ENCODE data around the gene TRPC4AP.
A peak's percentile ranks its signal among the peaks of the same experiment; 100 is the strongest.
"Not testable (repeated sequence)": the region's sequence is repeated elsewhere in the genome, so short reads cannot be mapped to it uniquely, and the experiment has no call there.

The TRPC4AP gene, protein sequence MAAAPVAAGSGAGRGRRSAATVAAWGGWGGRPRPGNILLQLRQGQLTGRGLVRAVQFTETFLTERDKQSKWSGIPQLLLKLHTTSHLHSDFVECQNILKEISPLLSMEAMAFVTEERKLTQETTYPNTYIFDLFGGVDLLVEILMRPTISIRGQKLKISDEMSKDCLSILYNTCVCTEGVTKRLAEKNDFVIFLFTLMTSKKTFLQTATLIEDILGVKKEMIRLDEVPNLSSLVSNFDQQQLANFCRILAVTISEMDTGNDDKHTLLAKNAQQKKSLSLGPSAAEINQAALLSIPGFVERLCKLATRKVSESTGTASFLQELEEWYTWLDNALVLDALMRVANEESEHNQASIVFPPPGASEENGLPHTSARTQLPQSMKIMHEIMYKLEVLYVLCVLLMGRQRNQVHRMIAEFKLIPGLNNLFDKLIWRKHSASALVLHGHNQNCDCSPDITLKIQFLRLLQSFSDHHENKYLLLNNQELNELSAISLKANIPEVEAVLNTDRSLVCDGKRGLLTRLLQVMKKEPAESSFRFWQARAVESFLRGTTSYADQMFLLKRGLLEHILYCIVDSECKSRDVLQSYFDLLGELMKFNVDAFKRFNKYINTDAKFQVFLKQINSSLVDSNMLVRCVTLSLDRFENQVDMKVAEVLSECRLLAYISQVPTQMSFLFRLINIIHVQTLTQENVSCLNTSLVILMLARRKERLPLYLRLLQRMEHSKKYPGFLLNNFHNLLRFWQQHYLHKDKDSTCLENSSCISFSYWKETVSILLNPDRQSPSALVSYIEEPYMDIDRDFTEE

DNA sequence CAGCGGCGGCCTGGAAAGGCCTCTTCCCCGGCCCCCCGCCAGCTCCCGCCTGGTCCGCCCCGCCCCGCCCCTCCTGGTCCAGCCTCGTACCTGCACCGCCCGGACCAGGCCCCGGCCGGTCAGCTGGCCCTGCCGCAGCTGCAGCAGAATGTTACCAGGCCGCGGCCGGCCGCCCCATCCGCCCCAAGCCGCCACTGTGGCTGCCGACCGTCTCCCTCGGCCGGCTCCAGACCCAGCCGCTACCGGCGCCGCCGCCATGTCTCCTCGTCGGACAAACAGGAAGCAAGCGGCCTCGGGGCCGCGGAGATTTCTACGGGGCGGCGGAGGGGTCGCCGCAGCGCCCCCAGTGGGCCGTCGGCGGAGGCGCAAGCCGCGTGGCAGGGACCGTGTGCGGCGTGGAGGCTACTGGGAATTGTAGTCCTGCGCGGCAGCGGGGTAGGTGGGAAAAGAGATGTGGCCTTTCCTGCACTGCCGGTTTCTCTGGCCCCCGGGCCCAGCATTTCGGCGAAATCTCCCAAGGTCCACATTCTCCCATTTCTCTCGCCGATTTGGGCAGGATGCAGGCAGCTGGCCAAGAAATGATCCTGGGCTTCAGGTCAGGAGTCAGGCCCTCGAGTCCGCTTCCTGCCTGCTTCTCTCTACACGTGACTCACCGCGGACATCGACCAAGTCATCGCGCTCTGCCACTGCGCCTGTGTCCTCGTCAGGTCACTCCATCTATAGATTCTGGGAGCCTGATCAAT is at the start of gene TRPC4AP:
Gene TRPC4AP, minus strand, starts transcription at position 284 of the 743 bp plus-strand sequence. Its CDS starts 26 bp downstream, at position 258.
- DNase-seq = peak; percentile 94

DNA sequence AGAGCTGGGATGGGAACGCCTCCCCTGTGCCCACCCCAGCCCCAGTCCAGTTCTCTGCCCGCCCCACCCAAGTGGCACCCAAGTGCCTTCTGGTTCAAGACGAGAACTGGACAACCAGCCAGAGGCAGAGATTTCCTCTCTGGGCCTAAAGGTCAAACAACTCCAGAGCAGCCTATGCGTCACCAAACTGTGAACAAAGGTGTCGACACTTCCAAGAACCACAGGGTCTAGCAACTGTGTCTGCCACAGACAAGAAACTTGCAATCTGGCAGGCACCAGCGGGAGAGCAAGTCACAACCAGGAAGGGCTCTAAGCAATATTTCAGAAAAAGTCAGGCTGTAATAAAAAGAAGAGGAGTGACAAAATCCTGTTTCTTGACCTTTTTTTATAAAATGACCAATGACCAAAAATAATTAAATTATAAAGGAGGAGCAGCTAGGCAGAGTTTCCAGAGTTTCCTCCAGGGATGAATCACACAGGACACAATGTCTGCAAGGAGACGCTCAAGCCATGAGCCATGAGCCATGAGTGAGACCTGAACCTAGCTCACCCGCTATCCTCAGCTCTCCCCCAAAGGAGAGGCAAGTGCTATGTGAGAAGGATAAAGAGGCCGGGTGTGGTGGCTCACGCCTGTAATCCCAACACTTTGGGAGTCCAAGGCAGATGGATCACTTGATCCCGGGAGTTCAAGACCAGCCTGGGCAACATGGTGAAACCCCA is 43.4 kb upstream of the TRPC4AP start:
- no peak for DNase-seq

DNA sequence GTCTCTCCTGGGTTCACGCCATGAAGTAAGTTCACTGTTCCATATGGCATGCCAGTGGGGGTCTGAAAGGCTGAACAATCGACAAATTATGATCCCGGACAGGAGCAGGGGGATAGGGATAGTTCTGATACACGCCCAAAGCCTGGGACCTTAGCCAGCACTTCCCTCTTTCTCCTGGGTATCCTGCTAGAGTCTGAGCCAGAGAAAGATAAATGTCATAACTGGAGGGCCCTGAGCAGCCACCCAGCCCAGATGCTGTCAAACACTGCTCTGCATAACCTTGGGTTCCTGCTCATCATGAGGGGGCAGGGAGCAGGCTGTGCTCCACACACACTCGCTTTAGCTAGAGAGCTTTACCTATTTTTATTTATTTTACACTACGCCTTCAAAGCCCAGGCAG is 42.3 kb upstream of the TRPC4AP start:
- DNase-seq = no peak

DNA sequence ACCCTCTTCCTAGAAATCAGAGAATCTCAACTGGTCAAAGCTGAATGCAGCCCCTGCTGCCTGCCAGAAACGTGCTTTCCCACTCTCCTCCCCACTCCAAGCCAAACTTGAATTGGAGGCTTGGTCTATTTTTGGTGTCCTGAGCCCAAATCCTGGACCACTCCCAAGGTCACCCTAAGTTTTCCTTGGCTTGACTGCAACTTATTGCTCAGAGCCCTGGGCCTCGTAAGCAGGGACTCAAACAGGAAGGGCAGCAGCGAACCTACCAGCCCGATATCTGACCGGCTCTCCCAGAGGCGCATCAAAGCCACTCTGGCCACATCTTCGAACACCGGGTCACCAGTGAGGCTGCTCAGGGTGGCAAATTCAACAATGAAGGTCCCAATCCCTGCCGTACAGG is 41.9 kb upstream of the TRPC4AP start:
- DNase-seq = no peak

DNA sequence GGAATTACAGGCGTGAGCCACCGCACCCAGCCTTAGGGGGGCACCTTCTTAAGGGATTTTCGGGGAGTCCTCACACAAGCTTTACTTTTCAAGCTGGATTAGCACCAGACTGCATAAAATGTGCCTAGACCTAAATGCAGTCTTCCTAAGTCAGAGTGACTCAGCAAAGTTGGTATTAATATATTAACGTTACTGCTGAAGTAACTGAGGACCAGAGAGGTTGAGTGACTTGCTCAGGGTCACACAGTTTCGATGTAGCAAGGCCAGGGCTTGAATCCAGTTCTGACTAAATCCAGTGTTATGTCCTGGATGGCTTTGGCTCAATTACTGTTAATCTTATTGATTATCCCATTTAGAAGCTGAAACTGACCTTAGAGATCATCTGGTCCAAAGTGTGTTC is 41.1 kb upstream of the TRPC4AP start:
- no peak for DNase-seq

DNA sequence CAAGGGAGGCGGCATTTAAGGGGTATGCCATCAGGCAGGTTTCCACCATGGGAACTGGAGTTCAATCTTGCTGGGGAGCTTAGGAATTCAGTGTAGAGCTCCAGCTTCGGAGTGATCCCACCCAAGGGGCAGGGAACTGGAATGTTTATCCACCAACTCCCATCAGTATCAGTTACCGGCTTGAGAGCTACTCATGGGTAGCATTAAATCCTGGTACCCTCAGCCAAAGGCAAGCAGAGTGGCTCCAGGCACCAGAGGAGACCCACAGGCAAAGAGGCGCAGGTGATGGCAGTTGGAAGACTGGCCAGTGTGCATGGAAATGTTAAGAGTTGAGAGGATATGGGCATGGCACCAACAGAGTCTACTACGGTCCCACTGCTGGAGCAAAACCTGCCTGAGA is 40.4 kb upstream of the TRPC4AP start:
- no peak for DNase-seq

DNA sequence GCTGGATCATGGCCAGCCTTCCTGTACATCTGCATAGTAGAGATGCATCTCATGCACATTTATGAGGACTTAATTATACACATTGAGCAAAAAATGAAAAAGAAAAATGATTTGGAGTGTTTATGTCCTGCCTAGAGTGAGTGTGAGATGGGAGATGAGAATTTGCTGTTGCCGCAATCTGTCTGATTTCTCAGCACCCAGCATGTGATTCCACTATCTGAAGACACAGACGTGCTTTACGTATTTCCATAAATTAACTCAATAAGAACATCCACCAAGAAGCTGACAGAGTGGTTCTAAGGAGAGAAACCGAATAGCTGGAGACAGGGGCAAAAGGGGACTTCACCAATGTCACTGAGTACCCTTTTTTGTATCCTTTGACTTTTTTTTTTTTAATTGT is 39.3 kb upstream of the TRPC4AP start:
- no peak for DNase-seq

DNA sequence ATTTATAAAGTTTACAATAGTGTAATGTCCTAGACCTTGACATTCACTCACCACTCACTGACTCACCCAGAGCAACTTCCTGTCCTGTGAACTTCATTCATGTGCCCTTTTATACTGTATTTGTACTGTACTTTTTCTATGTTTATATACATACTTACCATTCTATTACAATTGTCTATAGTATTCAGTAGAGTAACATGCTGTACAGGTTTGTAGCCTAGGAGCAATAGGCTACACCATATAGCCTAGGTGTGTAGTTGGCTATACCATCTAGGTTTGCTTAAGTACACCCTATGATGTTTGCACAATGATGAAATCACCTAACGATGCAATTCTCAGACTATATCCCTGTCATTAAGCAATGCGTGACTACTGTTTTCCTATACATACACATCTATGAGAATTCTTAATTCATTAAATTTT is 37.1 kb upstream of the TRPC4AP start:
- no peak for DNase-seq

DNA sequence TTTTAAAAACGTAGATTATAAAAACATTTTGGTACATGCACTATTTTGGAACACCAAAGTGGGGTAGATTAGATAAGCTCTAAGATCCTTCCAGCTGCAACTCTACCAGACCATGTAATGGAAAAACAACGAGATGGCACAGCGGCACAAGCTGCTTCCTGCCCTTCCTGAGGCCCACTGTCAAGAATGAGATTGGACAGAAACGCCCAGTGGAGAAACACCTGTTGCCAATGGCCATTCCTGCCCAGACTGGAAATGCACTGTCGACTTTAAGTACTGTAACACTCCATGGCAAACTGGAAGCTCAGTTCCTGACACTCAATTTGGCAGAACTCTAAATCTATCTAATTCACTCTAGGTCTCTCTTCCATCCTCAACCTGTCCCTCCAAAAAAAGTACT is 33.1 kb upstream of the TRPC4AP start:
- no peak for DNase-seq

DNA sequence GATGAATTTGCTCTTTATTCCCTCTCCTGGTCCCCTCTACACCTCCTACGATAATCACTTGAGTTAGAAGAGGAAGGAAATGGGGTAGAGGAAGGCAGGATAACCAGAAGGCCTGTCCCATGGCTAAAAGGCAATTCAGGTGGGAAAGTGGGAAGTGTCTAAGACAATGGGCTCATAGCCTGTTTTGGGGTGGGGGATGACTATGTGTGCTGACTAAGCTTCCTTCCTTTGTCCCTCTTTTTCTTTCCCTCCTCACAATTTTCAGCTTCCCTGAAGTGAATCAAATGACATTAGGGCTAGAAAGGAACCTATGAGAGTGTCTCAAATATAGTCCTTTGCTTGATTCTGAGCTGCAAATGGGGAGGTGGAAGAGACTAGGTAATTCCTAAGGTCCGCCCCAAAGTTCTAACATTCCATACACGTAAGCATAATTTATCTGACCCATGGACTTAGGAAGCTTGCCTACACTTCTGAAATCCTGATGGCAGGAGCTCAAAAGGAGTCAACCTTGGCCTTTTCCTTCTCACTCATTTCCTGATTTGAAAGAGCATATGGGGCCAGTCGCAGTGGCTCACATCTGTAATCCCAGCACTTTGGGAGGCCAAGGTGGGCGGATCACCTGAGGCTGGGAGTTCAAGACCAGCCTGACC is 30.3 kb upstream of the TRPC4AP start:
- no peak for DNase-seq

DNA sequence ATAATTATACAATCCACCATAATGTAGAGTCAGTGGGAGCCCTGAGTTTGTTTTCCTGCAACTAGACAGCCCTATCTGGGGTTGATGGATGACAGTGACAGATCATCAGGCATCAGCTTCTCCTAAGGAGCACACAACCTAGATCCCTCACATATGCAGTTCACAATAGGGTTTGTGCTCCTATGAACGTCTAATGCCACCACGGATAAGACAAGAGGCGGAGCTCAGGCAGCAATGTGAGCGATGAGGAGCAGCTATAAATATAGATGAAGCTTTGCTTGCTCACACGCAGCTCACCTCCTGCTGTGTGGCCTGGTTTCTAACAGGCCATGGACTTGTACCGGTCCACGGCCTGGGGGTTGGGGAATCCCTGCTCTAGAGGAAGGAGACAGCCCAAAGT is 28.6 kb upstream of the TRPC4AP start:
- DNase-seq = no peak

DNA sequence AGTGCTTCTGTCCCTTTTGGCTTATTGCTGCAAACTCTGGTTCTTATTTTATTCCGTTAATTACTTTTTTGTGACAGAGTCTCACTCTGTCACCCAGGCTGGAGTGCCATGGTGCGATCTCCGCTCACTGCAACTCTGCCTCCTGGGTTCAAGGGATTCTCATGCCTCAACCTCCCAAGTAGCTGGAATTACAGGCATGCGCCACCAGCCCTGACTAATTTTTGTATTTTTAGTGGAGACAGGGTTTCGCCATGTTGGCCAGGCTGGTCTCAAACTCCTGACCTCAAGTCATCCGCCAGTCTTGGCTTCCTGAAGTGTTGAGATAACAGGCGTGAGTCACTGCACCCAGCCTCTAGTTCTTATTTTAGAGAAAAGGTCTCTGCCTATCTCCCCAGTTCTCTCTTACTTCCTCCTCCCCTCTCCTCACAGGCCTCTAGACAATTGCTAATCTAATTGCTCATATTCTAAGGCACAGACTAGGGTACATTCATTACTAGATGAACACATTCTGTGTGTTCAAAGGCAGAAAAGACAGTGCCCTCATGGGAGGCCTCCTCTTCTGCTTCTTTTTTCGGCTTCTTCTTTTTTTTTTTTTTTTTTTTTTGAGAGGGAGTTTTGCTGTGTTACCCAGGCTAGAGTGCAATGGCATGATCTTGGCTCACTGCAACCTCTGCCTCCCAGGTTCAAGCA is 27.6 kb upstream of the TRPC4AP start:
- no peak for DNase-seq

DNA sequence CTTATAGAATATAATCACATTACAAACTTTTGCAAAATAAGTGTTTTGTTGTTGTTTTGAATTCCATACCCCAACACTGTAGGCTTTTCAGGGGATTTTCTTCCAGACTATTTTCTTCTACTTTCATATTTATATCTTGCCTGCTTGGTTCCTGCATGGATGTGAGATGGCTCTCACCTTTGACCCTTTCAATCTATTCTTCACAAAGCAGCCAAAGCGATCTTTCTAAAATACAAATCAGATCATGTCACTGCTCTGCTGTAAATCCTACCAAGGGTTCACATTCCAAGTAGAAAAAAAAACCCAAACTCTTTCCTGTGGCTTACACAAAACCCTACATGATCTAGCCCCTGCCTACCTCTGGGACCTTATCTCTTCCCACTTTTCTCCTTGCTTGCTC is 25.0 kb upstream of the TRPC4AP start:
- DNase-seq = no peak

DNA sequence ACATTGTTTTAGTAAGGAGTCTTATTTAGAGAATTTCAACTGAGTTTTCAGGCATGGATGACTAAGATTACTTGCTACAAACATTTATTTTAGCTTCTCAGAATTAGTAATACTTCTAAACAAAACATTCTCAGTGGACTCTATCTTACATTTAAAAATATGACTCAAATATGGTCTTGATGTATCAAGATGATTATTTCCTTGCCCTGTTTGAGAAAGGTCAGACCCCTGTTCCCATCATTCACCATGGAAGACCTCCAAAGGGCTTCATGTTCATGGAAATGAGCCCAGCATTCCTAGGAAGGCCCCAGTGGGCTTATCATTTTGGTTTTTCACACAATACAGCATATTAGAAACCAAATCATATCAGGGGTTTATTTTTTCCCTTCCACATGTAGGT is 24.6 kb upstream of the TRPC4AP start:
- DNase-seq = no peak

DNA sequence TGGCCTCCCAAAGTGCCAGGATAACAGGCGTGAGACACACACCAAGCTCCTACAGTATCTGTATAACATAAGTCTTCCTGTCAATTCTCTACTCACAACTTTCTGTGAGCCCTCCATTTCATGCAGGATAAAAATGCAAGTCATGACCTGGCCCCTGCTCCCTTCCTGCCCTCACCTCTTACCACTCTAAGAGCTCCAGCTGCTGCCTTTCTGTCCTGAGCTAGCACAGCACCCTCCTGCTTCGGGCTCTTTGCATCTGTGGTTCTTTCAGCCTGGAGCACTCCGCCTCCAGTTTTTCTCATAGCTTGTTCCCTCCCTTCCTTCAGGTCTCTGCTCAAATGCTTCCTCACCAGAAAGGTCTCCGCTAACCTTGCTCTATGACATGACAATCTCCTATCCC is 23.7 kb upstream of the TRPC4AP start:
- no peak for DNase-seq

DNA sequence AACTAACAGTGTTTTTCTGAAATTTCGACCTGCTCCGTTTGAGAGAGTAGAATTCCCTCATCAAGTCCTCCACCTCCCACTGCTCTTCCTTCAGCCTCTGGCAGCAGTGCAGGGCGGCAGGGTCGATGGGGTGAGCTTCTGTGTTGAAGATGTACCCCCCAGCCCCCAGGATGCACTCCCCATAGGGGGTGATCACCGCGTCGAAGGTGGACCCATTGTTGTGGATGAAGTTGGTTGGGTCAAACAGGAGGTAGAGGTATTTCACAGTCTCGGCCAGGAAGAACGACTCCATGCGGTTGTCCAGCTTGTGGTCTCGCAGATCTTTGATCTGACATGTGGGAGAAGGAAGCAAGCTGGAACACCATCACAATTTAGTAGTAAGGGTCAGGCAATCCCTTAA is 23.0 kb upstream of the TRPC4AP start:
- no peak for DNase-seq

DNA sequence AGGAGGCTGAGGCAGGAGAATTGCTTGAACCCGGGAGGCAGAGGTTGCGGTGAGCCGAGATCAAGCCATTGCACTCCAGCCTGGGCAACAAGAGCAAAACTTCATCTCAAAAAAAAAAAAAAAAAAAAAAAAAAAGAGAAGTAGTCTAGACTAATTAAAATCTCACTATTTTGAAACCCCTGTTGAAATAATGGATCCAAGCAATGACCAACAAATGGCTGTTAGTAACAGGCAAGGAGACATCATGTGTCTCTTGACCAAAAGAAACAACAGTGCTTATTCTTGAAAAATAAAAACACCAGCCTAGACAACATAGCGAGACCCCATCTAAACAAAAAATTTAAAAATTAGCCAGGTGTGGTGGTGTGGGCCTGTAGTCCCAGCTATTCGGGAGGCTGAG is 19.7 kb upstream of the TRPC4AP start:
- DNase-seq = not testable (repeated sequence)

DNA sequence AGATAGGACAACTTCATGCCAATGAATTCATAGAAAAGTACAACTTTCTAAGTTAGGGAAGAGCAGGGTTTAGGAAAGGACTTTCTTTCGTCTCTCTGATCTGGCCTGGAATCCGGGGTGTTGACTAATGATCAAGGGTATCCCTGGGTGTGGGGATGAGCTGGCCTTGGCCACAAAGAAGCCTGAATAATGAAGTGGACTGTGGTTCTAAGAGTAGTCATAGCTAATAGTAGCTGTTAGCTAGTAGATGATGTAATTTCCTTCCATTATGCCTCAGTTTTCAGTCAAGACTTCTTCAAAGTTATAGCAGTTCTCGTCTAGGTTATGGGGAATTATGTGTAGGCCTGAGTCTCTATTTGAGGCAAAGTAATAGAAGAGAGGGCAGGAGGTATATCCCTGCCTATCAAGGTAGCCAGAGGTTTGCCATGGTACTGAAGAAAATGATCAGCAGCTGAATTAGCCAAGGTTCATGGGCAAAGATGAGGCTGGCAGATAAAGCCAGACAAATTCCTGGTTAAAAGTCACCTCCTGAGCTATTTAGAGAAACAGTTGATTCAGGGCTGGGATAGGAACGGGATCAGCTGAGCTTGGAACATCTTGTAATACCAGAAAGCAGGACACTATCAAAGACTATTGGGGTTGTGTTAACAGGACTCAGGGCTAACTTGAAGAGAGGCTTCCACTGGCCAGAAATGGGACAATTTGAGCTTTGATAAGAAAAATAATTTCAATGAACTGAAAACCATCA is 18.7 kb upstream of the TRPC4AP start:
- no peak for DNase-seq

DNA sequence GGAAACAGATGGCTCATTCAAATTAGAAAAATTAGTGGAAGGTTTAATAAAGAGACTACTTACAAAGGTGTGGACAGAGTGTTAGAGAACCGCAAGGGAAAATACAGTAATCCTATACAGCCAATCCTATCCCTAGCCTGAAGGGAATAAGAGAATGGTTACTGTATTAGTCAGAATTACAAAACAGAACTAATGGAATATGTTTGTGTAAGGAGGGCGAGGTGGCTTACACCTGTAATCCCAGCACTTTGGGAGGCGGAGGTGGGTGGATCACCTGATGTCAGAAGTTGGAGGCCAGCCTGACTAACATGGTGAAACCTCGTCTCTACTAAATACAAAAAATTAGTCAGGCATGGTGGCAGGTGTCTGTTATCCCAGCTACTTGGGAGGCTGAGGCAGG is 16.3 kb upstream of the TRPC4AP start:
- DNase-seq = no peak

DNA sequence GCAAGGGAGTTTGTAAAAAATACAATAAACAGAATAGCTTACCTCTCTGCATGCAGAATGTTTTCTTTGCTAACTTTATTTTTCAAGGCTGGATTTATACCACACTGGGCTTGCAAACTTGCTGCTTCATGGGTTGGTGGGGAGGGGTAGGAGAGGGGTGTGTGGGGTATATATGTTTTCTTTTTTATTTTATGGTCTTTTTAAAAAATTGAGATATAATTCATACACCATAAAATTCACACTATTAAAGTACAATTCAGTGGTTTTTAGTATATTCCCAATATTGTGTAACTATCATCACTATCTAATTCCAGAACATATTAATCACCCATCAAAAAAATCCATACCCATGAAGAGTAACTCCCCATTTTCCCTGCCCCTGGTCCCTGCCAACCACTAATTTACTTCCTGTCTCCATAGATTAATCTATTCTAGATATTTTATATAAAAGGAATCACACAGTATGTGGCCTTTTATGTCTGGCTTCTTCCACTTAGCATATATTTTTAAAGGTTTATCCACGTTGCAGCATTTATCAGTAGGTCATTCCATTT is 14.3 kb upstream of the TRPC4AP start:
- DNase-seq = no peak

Measured in activated CD8-positive, alpha-beta memory T cell treated with anti-CD3 and anti-CD28 coated beads, Interleukin-2, amount 50 U/mL, for 48 hours (primary cell).